HG03442 (cell line): ENCODE data around the gene CRYGB.
"Not testable (repeated sequence)": the region's sequence is repeated elsewhere in the genome, so short reads cannot be mapped to it uniquely, and the experiment has no call there.

ENCODE experiments used
- ATAC-seq: cut with Tn5 transposase; IDR thresholded peaks from one replicate; pipeline ENCODE4 v1.9.1; 2021; ENCODE audit warnings: mild to moderate bottlenecking, moderate library complexity; ENCODE audit not compliant: unreplicated experiment

CRYGB gene

DNA sequence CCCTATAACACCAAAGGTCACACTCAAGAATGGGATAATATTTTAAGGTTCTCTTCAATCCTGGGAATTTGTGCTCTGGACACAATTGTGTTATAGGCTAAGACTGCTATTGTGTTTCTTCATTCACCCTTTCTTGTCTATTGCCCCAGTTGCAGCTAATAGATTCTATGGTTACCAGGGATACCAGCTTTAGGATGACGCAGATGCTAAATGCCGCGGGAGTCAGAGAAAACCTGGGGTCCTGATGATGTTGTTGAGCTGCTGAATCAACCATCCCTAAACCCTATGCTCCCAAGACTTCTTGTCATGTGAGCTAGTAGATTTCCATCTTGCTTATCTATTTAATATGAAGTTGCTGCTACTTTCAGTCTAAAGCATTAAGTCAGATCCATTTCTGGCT lies 27.0 kb downstream of the CRYGB start:
- no peak for ATAC-seq

DNA sequence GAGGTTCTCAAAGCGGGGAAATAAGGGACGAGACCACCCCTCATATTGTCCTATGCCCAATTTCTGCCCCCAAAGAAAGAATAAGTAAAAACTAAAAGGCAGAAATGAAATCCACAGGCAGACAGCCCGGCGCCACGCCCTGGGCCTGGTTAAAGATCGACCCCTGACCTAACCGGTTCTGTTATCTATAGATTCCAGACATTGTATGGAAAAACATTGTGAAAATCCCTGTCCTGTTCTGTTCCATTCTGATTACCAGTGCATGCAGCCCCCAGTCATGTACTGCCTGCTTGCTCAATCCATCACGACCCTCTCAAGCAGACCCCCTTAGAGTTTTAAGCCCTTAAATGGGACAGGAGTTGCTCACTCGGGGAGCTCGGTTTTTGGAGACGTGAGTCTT lies 28.6 kb downstream of the CRYGB start:
- not testable (repeated sequence) for ATAC-seq

DNA sequence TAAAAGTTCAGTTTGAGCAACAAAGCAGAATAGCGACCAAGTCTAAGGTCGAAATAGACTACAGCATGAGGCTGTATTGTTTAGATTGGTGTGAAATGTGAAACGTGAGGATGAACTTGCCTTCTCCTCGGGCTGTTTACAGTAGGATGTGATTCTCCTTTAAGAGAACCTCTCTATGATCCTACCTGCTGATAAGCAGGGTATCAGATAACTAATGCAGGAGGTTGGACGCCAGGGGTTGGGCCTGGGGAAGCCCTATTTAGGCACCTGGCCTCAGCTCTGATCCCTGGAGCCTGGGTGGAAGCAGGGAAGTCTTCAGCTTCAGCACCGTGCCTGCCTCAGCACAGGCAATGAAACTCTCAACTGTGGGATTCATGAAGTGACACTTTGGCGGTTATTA lies 33.0 kb downstream of the CRYGB start:
- ATAC-seq: no peak

DNA sequence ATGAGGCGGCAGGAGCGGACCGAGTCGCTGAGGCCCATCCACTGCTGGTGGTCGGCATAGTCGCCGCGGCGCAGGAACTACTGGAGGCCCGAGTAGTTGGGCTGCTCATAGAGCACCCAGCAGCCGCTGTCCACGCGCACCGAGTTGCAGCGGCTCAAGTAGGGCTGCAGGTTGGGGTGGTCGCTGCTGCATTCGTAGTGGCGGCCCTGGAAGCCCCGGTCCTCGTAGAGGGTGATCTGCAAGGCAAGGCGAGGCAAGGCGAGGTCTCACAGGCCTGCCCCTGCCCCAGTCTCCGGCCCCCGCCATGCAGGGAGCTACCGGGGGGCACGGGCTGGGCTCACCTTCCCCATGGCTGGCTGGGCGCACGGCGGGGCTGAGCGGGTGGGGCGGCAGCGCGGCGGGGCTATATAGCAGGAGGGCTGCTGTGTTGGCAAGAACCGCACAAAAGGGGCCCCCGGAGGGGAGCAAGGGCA lies 33.6 kb downstream of the CRYGB start:
- not testable (repeated sequence) for ATAC-seq

DNA sequence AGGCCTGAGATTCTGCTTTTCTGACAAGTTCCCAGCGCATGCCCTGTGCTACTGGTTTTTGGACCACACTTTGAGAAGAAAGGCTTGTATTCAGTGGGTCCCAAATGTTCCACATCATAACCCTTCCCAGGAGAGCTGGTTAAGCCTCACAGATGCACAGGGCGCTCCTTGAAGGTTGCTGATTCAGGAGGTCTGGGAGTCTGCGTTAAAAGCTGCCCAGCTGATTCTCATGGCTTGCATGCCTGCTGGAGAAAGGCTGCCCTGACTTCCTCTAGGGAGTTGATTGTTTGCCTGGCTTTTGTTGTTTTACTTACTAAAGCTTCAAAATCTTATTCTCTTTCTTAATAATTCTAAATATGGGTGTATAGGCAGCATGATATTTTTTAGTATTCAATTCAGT lies 42.3 kb downstream of the CRYGB start:
- no peak for ATAC-seq

DNA sequence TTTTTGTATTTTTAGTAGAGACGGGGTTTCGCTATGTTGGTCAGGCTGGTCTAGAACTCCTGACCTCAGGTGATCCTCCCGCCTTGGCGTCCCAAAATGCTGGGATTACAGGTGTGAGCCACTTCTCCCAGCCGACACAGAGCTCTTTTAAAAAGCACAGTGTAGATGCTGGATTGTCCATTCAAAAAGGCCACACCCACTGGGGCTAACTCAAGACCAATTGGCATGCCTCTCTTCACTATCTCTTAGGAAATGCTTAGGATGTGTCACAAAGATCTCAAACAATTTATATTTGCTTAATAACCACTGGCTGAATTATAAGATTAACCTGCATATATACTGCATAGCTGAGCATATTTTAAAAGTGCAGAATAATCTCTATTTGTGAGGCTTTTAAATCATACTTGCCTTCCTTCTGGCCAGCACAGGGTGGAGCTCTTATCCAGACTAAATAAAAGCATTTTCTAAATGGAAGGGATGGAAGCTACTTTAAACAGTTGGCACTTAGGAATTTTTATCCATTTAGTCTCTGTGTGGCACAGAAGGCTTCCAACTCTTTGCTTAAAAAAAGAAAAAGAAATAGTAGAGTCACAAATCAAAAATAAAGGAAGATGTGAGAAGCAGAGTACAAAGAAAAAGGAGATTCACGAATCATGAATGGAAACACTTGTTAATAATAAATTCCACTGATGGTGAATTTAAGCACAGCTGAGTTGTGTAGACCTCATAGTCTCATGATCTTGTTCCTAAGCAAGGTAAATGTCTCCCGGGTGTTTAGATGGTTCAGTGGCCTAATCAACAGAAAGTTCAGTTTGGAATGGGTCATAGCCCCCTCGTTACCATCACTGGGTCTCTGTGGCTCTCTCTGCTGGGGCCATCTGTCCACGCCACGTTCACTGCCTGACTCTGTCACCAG lies 44.0 kb downstream of the CRYGB start:
- no peak for ATAC-seq

DNA sequence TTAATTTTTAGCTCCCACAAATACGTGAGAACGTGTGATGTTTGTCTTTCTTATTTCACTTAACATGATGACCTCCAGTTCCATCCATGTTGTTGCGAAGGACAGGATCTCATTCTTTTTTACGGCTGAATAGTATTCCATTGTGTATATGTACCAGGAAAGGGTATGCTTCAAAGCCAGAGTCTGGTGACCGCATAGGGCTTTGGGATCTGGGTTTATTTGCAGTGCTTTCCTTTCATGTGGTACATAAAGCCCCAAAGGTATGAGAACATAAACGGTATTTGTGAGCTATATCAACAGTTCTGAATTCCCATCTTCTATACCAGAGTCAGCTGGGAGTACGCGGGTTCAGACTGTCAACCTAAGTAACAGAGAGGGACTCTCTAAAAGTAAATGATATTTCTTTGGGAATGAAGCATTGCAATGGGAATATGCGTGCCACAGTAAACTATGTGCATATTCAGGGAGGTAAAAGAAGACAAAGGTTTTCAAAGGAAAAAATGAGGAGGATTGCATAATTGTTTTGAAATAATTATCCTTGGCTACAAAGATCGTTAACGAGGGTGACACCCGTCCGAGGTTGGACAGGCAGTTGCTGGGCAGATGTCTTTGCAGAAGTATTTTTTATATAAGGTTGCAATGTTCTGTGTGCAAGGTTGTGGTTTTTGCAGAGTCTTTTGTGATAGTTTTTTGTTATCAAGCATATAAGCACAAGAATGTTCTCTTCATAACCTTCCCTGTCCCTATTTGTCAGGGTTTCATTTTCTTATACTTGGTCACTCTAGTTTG lies 46.1 kb downstream of the CRYGB start:
- ATAC-seq: no peak

DNA sequence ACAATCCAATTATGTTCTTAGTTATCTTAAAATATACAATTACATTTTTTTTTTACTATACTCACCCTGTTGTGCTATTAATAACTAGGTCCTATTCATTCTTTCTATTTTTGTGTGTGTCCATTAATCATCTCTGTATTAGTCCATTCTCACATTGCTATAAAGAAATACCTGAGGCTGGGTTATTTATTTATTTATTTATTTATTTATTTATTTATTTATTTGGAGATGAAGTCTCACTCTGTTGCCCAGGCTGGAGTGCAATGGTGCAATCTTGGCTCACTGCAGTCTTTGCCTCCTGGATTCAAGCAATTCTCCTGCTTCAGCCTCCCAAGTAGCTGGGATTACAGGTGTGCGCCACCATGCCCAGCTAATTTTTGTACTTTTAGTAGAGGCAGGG lies 47.3 kb downstream of the CRYGB start:
- ATAC-seq: not testable (repeated sequence)

DNA sequence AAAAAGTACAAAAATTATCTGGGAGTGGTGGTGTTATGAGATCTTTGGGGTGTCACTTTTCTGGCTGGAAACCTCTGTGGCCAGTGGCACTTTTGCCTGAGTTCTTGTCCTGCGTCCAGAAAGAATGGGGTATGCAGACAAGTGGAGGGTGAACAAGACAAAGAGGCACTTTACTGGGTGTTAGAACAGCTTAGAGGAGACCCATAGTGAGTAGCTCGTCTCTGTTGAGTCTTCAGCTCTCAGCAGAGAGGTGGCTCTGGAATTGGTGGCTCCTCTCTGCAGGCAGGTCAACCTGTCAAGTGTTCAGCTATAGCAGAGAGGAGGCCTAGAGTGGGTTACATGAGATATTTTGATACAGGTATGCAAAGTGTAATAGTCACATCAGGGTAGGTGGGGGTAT lies 47.7 kb downstream of the CRYGB start:
- ATAC-seq: no peak

DNA sequence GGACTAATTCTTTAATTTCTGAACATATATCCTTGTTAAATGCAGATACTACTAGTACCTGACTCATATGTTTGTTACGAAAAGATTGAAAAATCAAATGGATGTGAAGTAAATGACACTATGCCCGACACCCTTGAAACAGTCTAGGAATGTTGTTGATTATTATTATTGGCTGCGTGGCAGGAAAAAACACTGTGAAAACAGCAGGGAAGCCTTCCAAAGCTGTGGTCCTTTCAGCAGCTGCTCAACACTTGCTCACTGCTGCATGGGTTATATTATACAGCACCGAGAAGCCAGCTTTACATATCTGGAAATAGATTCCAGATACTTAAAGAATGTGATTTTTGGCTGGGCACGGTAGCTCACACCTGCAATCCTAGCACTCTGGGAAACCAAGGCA lies 48.2 kb downstream of the CRYGB start:
- ATAC-seq: no peak

DNA sequence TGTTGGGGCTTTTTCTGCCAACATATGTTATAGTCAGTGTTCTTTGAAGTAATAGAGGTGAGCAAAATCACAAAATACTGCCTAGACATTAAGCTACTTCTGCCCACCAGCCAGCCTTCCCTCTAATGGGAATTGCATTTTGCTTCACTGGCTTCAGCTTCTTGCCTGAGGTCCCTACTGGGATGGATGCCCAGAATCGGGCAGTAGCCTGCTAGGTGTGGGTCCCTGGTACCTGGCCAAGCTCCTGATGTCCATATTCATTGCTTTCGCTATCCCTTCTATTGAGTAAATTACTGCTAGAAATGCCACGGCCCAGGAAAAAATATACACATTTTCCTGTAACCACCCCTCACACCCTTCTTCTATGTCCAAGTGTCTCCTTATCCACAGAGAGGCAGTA lies 48.6 kb downstream of the CRYGB start:
- no peak for ATAC-seq

DNA sequence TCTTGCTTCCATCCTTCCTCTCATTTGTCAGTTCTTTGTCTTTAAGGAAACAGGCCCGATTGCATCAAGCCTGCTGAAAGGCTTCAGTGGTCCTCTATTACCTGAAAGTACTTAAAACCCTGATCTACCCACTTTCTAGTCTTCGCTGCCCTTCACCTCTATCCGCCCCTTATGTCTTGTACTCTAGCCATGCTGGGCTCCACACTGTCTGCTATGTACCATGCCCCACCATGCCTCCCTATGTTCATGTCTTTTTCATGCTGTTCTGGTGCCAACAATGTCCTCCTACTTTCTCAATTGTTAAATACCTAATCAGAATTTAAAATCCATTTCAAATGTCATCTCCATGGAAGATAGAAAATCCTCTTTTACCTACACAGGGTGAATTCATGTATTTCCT lies 49.9 kb downstream of the CRYGB start:
- no peak for ATAC-seq

DNA sequence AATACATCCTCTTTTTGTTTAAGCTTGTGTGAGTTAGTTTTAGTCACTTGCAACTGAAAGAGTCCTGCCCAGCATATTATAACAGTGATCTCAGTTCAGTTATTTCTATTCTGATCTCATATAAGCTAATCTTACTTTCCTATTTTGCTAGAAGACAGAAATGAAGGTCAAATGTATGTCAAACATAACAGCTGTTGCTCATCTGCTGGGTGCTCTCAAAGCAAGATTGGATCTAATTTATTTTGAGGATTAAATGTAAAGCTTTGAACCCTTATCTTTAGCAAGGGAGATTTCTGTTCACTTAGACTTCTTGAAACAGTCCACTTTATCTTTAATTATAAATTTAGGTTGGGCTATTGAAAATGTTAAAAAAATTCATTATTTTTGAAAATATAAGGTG lies 52.8 kb downstream of the CRYGB start:
- ATAC-seq: no peak
